Keratinocyte (primary cell): ENCODE data around the gene MAP3K6. TPM values are rescaled to one million over a fixed set of nuclear protein-coding genes. Genes with fewer than 3 reads are reported as not detected.
A peak's percentile ranks its signal among the peaks of the same experiment; 100 is the strongest.

Source experiments
- DNase-seq: peaks from one replicate; pipeline ENCODE4 v3.0.0-alpha.2; 2011; ENCODE audit warnings: low read depth, missing footprints, low spot score
- FAIRE-seq: peaks from 2 replicates; lab custom pipeline; 2011; peaks lifted over from hg19 to GRCh38; lab: Jason Lieb, UNC
- H2AFZ ChIP-seq: 2 replicates; pipeline ENCODE4 v1.6.0; 2012; ENCODE audit warnings: low read length, control low read depth, inconsistent platforms; ENCODE audit not compliant: control insufficient read depth
- H3K27ac ChIP-seq: 2 replicates; pipeline ENCODE4 v1.5.1; 2011; ENCODE audit warnings: low read length; ENCODE audit not compliant: control insufficient read depth, insufficient read depth
- H3K27me3 ChIP-seq: 3 replicates; pipeline ENCODE4 v1.6.0; 2011; ENCODE audit warnings: low read length; ENCODE audit not compliant: control insufficient read depth, insufficient read depth; ENCODE audit errors: extremely low read depth
- H3K36me3 ChIP-seq, 2 experiments: 2 replicates in 1 of 2; 3 replicates in 1 of 2; pipeline ENCODE4 v1.5.1; 2011; ENCODE audit warnings: low read length in 2 of 2, mild to moderate bottlenecking in 1 of 2; ENCODE audit not compliant: control insufficient read depth in 2 of 2, insufficient read depth in 2 of 2; ENCODE audit errors: extremely low read depth in 1 of 2
- H3K4me1 ChIP-seq: 3 replicates; pipeline ENCODE4 v1.5.1; 2011; ENCODE audit warnings: low read length; ENCODE audit not compliant: control insufficient read depth, insufficient read depth; ENCODE audit errors: extremely low read depth
- H3K4me2 ChIP-seq: 3 replicates; pipeline ENCODE4 v1.6.0; 2011; ENCODE audit warnings: low read depth, low read length; ENCODE audit not compliant: control insufficient read depth, insufficient read depth; ENCODE audit errors: extremely low read depth
- H3K4me3 ChIP-seq, 3 experiments: fragments of 200-600 bp in 1 of 3; sonication (generic) in 1 of 3; 2 replicates in 2 of 3; 3 replicates in 1 of 3; pipeline ENCODE4 v1.5.1; 2011 to 2016; ENCODE audit warnings: low read length in 3 of 3, mild to moderate bottlenecking in 3 of 3, control low read depth in 2 of 3, inconsistent platforms in 1 of 3, low read depth in 1 of 3, mixed read lengths in 1 of 3, mixed run types in 1 of 3, moderate library complexity in 1 of 3; ENCODE audit not compliant: control insufficient read depth in 2 of 3, insufficient read depth in 2 of 3; ENCODE audit errors: extremely low read depth in 1 of 3
- H3K79me2 ChIP-seq: 2 replicates; pipeline ENCODE4 v1.6.0; 2012; ENCODE audit warnings: low read length; ENCODE audit not compliant: control insufficient read depth, insufficient read depth
- H3K9ac ChIP-seq: 3 replicates; pipeline ENCODE4 v1.6.0; 2011; ENCODE audit warnings: low read length; ENCODE audit not compliant: control insufficient read depth, insufficient read depth; ENCODE audit errors: extremely low read depth
- H3K9me1 ChIP-seq: 3 replicates; pipeline ENCODE4 v1.6.0; 2011; ENCODE audit warnings: low read length; ENCODE audit not compliant: control insufficient read depth, insufficient read depth; ENCODE audit errors: extremely low read depth
- H3K9me3 ChIP-seq: 2 replicates; pipeline ENCODE4 v1.5.1; 2012; ENCODE audit warnings: low read depth, low read length; ENCODE audit not compliant: control insufficient read depth
- H4K20me1 ChIP-seq: 3 replicates; pipeline ENCODE4 v1.6.0; 2011; ENCODE audit warnings: low read length; ENCODE audit not compliant: control insufficient read depth, insufficient read depth; ENCODE audit errors: extremely low read depth
- CTCF ChIP-seq, 3 experiments: IDR thresholded peaks in 1 of 3; conservative IDR thresholded peaks in 1 of 3; optimal IDR thresholded peaks in 1 of 3; 2 replicates in 2 of 3; 3 replicates in 1 of 3; pipeline versions ENCODE3 to v1.5.1; 2011; ENCODE audit warnings: low read length in 3 of 3, mild to moderate bottlenecking in 3 of 3, moderate library complexity in 2 of 3, control low read depth in 1 of 3, inconsistent platforms in 1 of 3; ENCODE audit not compliant: insufficient read depth in 2 of 3; ENCODE audit errors: extremely low read depth in 1 of 3
- EZH2 ChIP-seq: IDR thresholded peaks from one replicate; pipeline ENCODE4 v1.6.1; 2012; ENCODE audit warnings: inconsistent platforms, mild to moderate bottlenecking, low read length, moderate library complexity
- dilution Hi-C: fragments of 300-500 bp; cut with MboI; formaldehyde crosslinking; loops from one replicate; pipeline ENCODE4 v1.7.0; 2020; ENCODE audit warnings: low sequenced_read_pairs; ENCODE audit not compliant: extremely low pct_ligation_motif_present
- polyA plus RNA-seq, 5 experiments: library from polyadenylated mRNA; depleted of rRNA in 3 of 5; stranded (reverse) in 3 of 5; stranded (forward) in 1 of 5; unstranded in 1 of 5; fragments of >200 nt; gene quantifications; 1 replicate in 1 of 5; 2 replicates in 3 of 5; 3 replicates in 1 of 5; pipeline versions ENCODE4 v1.2.1 to v1.2.3, GENCODE V29; 2011 to 2012; ENCODE audit warnings: missing spikeins in 2 of 5, low read depth in 1 of 5, low replicate concordance in 1 of 5

MAP3K6 gene
- polyA plus RNA-seq, 1 donor (not counting 4 experiments of a cell fraction or from before 2014, with no cell fraction given), result 13.4 TPM

- no peak for TF ChIP-seq CTCF (optimal IDR thresholded peaks at IDR 0.05 in 1 of 3, IDR thresholded peaks at IDR 0.05 in 1 of 3, conservative IDR thresholded peaks at IDR 0.05 in 1 of 3; ENCODE audit: extremely low read depth in 1 of 3, insufficient read depth in 2 of 3, low read length in 3 of 3)
- TF ChIP-seq EZH2, result no peak
- Histone ChIP-seq H3K9me1 (no peaks in the 10 kb centered on the region), H3K27ac (no peak overlapping the region), H3K9me3 (no peaks in the 10 kb centered on the region), H3K4me2 (no peak overlapping the region), H3K79me2 (peaks cover 16% of the 10 kb centered on the region), H4K20me1 (no peaks in the 10 kb centered on the region), H3K4me1 (no peaks in the 10 kb centered on the region), H3K9ac (no peak overlapping the region), H3K4me3 (no peak overlapping the region), H3K36me3 (peaks cover 41 to 44% of the 10 kb centered on the region in 2 experiments), H3K27me3 (no peaks in the 10 kb centered on the region), H2AFZ (no peak overlapping the region)
- no peak for FAIRE-seq
- dilution Hi-C loops, result no loop called here
- DNase-seq, result no peak
Measured at GRCh38 chr1:27333717-27334279, 33.0 kb downstream of the MAP3K6 start.

GRCh38 chr1:27332536-27333281 lies 34.1 kb downstream of the MAP3K6 start:
- TF ChIP-seq CTCF (optimal IDR thresholded peaks at IDR 0.05 in 1 of 3, IDR thresholded peaks at IDR 0.05 in 1 of 3, conservative IDR thresholded peaks at IDR 0.05 in 1 of 3; ENCODE audit: extremely low read depth in 1 of 3, insufficient read depth in 2 of 3, low read length in 3 of 3) (peak; percentile 83 to 94 (median 89)), EZH2 (no peak)
- no peaks in the 10 kb centered on the region for H3K9me1 ChIP-seq
- H4K20me1 ChIP-seq, result no peaks in the 10 kb centered on the region
- no peaks in the 10 kb centered on the region for H3K27me3 ChIP-seq
- dilution Hi-C loops, result no loop called here
- no peak overlapping the region for H3K4me3 ChIP-seq
- no peak overlapping the region for H3K9ac ChIP-seq
- H3K4me1 ChIP-seq, result no peaks in the 10 kb centered on the region
- H3K79me2 ChIP-seq, result peaks cover 27% of the 10 kb centered on the region
- peaks cover 46 to 48% of the 10 kb centered on the region in 2 experiments for H3K36me3 ChIP-seq
- FAIRE-seq (no peak), DNase-seq (no peak)
- no peak overlapping the region for H3K27ac ChIP-seq
- H3K9me3 ChIP-seq, result no peaks in the 10 kb centered on the region
- no peak overlapping the region for H3K4me2 ChIP-seq
- H2AFZ ChIP-seq, result no peak overlapping the region
